ENCODE data around the gene NKAIN1. TPM values are rescaled to one million over a fixed set of nuclear protein-coding genes. Genes with fewer than 3 reads are reported as not detected.

The NKAIN1 gene
- total and polyA plus RNA-seq, 2 experiments from 2014 or later = 14.7 to 56.7 TPM

- TF ChIP-seq ZNF462 (CRISPR knock-in tag; IDR thresholded peaks at IDR 0.05) = no peak
- TF ChIP-seq EZH2phosphoT487 (IDR thresholded peaks at IDR 0.05; ENCODE audit: unreplicated experiment) = no peak
- TF ChIP-seq JUNB (IDR thresholded peaks at IDR 0.05; ENCODE audit: unreplicated experiment) = no peak
Observed at GRCh38 chr1:31227891-31228568, 11.7 kb downstream of the NKAIN1 start (continued).

- Histone ChIP-seq H2AFZ (no peak overlapping the region), H3K27me3 (ENCODE audit: insufficient read depth) (no peaks in the 10 kb centered on the region), H3K4me2 (no peak overlapping the region; the same call in 1 of the 2 replicates), H3K27ac (ENCODE audit: low read depth) (0 out of 2 replicates have a peak overlapping the region, but pooled peaks have one; percentile 50), H3K4me1 (ENCODE audit: insufficient read depth) (peaks cover 9% of the 10 kb centered on the region; the same call in 1 of the 2 replicates), H3F3A (replicated peaks; ENCODE audit: low read depth) (no peaks in the 10 kb centered on the region), H4K20me1 (replicated peaks; ENCODE audit: insufficient read depth) (no peaks in the 10 kb centered on the region; the same call in none of the 2 replicates), H3K79me2 (replicated peaks; ENCODE audit: insufficient read depth) (peaks cover 8% of the 10 kb centered on the region; the same call in 1 of the 2 replicates), H3K36me3 (ENCODE audit: insufficient read depth) (no peaks in the 10 kb centered on the region), H3K4me3 (no peak overlapping the region), H3K9me2 (ENCODE audit: insufficient read depth) (no peaks in the 10 kb centered on the region)
- Mint-ChIP-seq H3K4me3 (no peak overlapping the region), H3K27ac (peak overlapping the region; percentile 31; the same call in 1 of the 2 replicates), H3K4me1 (peaks cover 14% of the 10 kb centered on the region), H3K27me3 (ENCODE audit: insufficient read depth, low read depth, poor library complexity) (peaks cover 9% of the 10 kb centered on the region), H3K36me3 (ENCODE audit: low read depth) (no peaks in the 10 kb centered on the region; the same call in 2 of the 3 replicates), H3K9me3 (no peaks in the 10 kb centered on the region)
- ATAC-seq = no peak
- DNase-seq (ENCODE audit: low spot score) = no peak
- TF ChIP-seq ZNF331 (CRISPR knock-in tag; IDR thresholded peaks at IDR 0.05; ENCODE audit: low read depth) = no peak
- TF ChIP-seq ZNF114 (CRISPR knock-in tag; IDR thresholded peaks at IDR 0.05) = no peak
- TF ChIP-seq ZNF462 (CRISPR knock-in tag; IDR thresholded peaks at IDR 0.05) = no peak
- no peak for TF ChIP-seq EZH2phosphoT487 (IDR thresholded peaks at IDR 0.05; ENCODE audit: unreplicated experiment)
- no peak for TF ChIP-seq CREB1 (CRISPR knock-in tag; IDR thresholded peaks at IDR 0.05; ENCODE audit: low read depth)
- TF ChIP-seq NANOG (IDR thresholded peaks at IDR 0.05; ENCODE audit: borderline replicate concordance) = no peak
- TF ChIP-seq JUNB (IDR thresholded peaks at IDR 0.05; ENCODE audit: unreplicated experiment) = no peak
Observed at GRCh38 chr1:31224068-31224467, 15.6 kb downstream of the NKAIN1 start.

All from GM23338 (cell line).